22Rv1 (cell line): ENCODE results near the gene JADE1.

Source experiments
- H3K27ac ChIP-seq: fragments of 450-650 bp; 2 replicates; pipeline ENCODE4 v1.5.1; 2017
- CTCF ChIP-seq: fragments of 450-650 bp; IDR thresholded peaks from 2 replicates; pipeline ENCODE4 v1.5.1; 2017; ENCODE audit warnings: mild to moderate bottlenecking
- ZFX ChIP-seq: fragments of 450-650 bp; IDR thresholded peaks from 2 replicates; pipeline ENCODE4 v1.6.1; 2017; ENCODE audit warnings: antibody characterized with exemption, borderline replicate concordance

Gene JADE1

GRCh38 chr4:128865132-128865531 is 55.6 kb downstream of the JADE1 start:
- TF ChIP-seq CTCF (no peak), ZFX (no peak)
- no peak overlapping the region for H3K27ac ChIP-seq

DNA sequence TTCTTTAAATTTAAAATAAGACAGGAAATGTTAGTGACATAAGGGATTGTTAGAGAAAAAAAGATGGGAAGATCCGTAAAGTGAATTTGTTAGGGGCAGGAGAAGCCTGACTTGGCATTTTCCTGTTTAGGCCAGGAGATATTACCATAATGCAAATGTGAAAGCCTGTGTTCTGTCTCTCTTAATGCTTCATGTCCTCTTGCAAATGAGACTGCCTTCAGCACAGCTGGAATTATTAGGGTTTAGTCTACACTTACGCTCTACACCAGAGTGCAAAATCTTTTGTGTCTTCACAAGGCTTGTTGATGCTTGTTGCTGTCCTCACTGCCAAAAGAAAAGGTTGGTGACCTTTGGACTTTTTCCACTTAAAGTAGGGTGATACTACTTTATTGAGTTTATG is 56.8 kb downstream of the JADE1 start:
- H3K27ac ChIP-seq: no peak overlapping the region
- TF ChIP-seq ZFX (no peak), CTCF (no peak)

- H3K27ac ChIP-seq: no peak overlapping the region
- TF ChIP-seq ZFX (no peak), CTCF (no peak)
These were observed 57.2 kb downstream of the JADE1 start for GRCh38 chr4:128866691-128867090.

GRCh38 chr4:128868758-128869157 is 59.3 kb downstream of the JADE1 start:
- no peak for TF ChIP-seq ZFX
- TF ChIP-seq CTCF: no peak
- peak overlapping the region; percentile 28 for H3K27ac ChIP-seq

GRCh38 chr4:128869776-128870509 is 60.4 kb downstream of the JADE1 start:
- no peak for TF ChIP-seq ZFX
- no peak for TF ChIP-seq CTCF

DNA sequence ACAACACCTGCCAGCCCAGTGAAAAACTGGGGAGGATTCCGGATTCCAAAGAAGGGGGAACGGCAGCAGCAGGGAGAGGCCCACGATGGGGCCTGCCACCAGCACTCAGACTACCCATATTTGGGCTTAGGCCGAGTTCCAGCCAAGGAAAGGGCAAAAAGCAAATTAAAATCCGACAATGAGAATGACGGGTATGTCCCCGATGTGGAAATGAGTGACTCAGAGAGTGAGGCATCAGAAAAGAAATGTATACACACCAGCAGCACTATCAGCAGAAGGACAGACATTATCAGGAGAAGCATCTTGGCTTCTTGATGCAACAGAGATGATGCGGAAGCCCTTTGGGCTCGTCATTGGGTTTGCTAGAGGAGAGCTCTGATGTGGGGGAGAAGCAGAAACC is 62.4 kb downstream of the JADE1 start:
- H3K27ac ChIP-seq: no peak overlapping the region
- TF ChIP-seq ZFX (no peak), CTCF (no peak)

More at GRCh38 chr4:128869776-128870509, 60.4 kb downstream of the JADE1 start:
- H3K27ac ChIP-seq: no peak overlapping the region

GRCh38 chr4:128876200-128876599 is 66.7 kb downstream of the JADE1 start:
- H3K27ac ChIP-seq: no peak overlapping the region

More at GRCh38 chr4:128876200-128876599, 66.7 kb downstream of the JADE1 start:
- TF ChIP-seq CTCF (no peak), ZFX (no peak)
